SIG-M5 treated with dmso at 0.1 percent for 504 hours (cell line): ENCODE measurements around the gene RNU2-1.
A peak's percentile ranks its signal among the peaks of the same experiment; 100 is the strongest.
"Not testable (repeated sequence)": the region's sequence is repeated elsewhere in the genome, so short reads cannot be mapped to it uniquely, and the experiment has no call there.

Experiments used
- DNase-seq: peaks from one replicate; lab custom pipeline; 2025; ENCODE audit not compliant: unreplicated experiment; lab: John Stamatoyannopoulos, UW

Gene RNU2-1

DNA sequence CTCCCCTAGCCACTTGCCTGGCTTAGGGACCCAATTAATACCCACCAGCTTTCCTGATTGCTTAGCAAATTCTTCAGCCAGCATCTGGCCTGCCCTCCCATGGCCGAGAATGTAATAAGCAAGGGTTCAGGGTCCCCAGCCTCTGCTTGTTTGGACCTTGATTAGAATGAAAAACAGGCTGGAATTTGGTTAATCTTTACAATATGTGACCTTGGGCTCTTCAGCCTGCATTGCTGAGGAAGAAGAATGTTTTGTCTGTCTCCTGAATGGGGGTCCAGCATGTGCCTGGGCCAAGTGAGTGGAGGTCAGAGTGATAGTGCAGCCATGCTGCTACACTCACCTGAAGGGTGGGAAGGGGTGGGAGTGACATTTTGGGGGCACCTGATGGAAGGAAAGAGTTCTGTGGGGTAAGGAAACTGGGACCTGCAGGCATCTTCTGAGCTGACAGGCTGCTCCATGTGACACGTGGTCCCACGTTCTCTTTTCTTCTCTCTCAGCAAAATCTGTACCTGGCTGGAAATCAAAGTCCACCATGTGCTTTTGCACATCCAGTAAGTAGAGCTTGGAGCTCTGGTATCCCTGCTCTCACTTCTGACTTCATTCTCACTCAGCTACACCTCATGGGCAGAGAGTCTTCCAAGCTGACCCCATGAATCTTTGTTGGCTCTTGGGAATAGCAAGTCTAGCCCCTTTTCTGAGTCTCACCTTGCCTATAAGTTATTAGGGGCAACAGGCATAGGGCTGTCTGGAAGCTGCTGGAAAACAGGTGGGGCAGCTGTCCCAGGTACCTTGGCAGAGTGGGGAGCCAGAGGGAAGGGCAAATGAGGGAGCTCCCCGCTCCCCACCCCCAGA is 16.8 kb downstream of the RNU2-1 start:
- no peak for DNase-seq

DNA sequence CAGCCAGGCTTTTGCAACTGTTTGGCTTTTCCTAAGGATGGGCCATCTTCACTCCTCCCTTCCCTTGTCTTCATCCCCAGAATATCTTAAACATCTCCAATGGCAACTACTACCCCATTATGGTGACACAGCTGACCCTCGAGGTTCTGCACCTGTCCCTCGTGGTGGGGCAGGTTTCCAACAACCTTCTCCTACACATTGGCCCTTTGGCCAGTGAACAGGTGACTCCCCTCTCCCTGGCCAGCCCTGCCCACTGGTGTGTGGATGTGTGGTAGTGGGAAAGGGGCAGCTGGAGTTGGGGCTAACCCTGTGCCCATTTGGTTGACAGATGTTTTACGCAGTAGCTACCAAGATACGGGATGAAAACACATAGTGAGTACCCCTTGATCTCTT is 17.4 kb downstream of the RNU2-1 start:
- no peak for DNase-seq

DNA sequence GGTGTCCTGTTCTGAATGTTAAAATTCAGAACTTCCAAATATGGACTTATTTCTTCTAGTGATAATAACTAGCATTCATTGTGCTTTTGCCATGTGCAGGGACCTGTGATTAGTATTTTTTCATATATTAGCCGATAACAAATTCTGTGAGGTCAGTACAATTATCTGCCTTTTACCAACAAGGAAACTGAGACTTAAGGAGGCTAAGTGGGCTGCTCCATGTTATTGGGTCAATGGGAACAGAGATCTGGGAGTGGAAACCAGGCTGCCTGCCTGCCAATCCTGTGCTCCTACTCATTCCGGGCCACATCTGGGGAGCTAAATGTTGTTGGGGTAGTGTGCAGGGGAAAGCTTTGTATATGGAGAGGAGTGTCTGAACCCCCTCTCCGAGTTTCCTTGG is 18.4 kb downstream of the RNU2-1 start:
- DNase-seq = no peak

DNA sequence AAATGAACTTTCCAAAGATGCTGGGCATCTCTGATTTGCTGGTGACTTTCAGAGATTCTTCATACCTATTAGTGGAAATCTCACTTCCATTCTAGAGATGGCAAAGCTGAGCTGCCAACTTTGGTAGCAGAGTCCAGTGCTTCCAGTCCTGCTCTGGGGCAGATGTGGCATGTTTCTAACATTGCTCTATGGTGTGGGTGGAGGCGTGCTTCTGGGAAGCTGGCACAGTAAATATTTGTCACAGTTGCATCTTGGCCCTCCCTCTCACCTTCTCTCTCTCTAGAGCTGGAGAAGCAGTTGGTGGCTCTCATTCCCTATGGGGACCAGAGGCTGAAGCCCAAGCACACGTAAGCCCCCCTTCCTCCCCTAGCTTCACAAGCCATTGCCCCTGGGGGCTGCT is 20.2 kb downstream of the RNU2-1 start:
- no peak for DNase-seq

DNA sequence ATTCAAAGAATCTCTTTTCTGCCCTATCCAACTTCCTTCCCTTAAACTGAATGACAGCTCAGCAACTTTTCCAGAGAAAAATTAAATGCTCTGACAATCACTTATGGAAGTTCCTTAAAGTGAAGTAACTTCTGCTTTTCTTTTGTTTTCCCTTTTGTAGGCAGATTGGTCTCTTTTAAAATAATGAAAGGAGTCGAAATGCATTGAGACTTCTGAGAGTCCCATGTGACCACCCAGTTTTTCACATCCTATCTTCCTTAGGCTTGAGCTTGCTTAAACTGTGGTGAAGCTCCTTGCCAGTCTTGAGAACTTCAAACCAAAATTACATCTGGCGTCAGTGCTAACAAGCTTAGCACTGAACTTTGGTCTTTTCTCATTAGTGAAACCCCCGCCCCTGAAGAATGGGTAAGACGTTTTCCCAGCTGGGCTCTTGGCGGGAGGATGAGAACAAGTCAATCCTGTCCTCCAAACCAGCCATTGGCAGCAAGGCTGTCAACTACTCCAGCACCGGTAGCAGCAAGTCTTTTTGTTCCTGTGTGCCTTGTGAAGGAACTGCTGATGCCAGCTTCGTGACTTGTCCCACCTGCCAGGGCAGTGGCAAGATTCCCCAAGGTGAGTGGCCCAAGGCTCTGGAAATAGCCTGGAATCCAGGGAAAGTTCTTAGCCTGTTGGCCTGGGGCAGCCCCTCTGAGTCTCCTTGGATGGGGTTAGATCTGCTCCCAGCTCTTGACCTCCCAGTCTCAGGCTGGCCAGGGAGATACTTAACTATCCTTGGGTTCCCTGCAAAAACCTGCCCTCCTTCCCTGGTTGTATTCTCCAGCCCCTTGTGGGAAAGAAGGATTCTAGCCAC is 20.9 kb downstream of the RNU2-1 start:
- DNase-seq = peak; percentile 52

DNA sequence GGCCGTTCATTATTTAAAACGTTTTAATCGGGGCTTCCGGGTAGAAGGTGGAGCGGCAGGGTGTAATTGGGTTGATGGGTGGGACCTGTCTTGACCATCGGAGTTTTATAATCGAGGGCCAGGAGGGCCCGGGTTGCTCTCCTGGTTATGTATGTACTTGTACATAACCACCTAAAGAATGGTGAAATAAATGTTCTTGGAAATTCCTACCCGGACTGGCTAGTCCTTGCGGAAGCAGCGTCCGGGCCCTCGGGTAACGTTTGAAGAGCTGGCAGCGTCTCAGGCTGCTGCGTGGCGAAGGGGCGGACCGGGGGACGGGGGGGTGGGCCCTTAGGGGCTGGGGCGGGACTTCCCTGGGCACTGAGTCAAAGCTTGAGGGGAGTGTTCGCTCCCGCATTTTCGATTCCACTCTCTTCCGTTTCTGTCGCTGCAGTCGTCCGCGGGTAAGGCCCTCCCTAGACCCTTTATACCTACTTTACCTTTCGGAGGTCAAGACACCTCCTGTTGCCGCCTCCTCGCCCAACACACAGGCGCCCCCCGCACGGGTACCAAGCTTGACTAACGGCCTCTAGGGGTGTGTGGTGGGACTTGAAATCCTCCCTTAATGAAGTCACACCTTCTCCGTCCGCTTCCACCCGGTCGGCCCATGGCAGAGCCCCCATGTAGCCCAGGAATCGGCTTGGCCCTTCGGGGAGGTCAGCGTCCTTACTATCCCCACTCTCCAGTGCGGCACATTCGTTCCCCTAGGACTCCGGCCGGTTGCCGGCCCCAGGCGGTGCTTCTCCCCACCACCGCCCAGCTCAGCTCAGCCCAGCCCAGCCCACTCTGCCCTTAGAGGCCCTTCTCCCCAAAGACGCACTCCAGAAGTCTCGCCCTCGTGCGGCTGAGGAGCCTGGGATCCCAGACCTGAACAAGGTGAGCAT is 22.0 kb downstream of the RNU2-1 start, which contains the start of gene TMEM106A:
TSS of gene TMEM106A (plus strand) at position 396 of the 923 bp plus-strand sequence. CDS start 1,167 bp downstream, outside the sequence.
- DNase-seq = peak; percentile 88

DNA sequence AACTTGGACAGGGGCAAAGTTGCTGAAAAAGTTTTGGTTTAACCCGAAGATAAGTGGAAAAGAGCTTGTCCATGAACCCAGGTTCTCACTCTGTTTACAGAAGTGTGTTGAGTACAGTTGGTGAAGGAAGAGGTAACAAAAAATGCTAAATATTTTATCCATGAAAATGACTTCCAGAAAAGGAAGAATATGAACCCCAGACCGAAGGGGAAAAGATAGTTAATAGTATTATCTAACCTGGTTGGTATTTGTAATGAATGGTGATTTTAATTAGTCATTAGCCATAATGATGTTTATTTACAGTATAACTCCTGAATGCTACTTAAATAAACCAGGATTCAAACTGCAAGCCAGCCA is 22.7 kb downstream of the RNU2-1 start:
- no peak for DNase-seq

DNA sequence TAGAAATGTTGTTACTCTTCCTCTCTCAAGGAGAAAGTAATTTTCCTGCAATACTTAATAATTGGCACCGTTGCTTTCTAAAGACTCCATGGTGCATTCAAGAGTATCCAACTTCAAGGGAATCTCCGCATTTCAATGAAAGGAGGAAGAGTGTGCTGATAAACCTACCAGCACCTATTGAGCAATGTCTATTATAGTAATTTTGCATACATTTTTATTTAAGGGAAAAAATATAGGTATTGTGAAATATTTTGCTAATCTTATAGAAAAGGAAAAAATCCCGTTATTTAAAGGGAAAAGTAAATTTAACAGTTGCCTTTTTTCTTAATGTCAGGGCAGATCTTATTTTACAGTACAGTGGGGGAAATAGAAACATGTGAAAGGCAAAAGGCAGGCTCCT is 23.2 kb downstream of the RNU2-1 start:
- no peak for DNase-seq

DNA sequence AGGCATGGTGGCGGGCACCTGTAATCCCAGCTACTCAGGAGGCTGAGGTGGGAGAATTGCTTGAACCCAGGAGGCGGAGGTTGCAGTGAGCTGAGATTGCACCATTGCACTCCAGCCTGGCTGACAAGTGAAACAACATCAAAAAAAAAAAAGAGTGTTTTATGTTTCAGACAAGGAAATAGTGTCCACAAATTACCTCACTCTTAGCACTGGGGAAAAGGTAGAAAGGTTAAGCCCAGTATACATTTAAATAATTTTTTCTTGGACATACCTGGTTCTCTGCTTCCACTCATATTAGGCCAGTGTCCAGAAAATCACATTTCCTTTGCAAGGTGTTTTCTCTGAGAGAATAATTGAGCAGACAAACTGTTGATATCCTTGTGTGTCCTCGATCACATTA is 30.8 kb downstream of the RNU2-1 start:
- not testable (repeated sequence) for DNase-seq

DNA sequence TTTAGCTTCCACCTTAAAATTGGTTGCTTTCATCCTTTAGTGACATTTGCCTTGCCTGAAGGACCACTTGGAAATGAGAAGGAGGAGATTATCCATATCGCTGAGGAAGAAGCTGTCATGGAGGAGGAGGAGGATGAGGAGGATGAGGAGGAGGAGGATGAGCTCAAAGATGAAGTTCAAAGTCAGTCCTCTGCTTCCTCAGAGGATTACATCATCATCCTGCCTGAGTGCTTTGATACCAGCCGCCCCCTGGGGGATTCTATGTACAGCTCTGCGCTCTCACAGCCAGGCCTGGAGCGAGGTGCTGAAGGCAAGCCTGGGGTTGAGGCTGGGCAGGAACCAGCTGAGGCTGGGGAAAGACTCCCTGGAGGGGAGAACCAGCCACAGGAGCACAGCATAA is 33.6 kb downstream of the RNU2-1 start:
- DNase-seq = peak; percentile 15

DNA sequence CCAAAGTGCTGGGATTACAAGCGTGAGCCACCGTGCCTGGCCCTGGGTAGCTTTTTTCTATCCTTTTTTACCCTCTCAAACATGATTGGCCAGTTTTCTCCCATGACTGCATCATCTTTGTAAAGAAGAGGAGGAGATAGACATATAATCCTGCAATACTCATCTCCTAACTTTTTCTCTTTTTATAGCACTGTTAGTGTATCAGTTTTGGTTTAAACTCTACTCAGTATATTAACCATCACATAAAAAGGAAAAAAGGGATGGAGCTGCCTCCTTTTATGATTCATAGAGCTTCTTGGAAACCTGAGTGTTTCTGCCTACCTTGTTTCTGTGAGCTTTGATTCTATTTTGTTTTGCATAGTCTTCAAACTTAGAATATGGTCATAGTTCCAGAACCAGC is 34.1 kb downstream of the RNU2-1 start:
- no peak for DNase-seq

DNA sequence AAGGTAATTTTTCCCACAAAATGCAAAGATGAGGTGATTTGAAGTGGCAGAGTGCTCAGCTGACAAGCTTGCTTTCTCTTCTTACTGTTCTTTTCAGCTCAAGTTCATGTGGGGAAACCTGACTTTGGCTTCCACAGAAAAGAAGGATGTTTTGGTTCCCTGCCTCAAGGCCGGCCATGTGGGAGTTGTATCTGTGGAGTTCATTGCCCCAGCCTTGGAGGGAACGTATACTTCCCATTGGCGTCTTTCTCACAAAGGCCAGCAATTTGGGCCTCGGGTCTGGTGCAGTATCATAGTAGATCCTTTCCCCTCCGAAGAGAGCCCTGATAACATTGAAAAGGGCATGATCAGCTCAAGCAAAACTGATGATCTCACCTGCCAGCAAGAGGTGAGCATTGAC is 40.5 kb downstream of the RNU2-1 start:
- DNase-seq = no peak

DNA sequence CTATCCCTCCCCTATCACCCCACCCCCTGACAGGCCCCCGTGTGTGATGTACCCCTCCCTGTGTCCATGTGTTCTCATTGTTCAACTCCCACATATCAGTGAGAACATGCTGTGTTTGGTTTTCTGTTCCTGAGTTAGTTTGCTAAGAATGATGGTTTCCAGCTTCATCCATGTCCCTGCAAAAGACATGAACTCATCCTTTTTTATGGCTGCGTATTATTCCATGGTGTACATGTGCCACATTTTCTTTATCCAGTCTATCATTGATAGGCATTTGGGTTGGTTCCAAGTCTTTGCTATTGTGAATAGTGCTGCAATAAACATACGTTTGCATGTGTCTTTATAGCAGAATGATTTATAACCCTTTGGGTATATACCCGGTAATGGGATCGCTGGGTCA is 47.1 kb downstream of the RNU2-1 start:
- DNase-seq = not testable (repeated sequence)

DNA sequence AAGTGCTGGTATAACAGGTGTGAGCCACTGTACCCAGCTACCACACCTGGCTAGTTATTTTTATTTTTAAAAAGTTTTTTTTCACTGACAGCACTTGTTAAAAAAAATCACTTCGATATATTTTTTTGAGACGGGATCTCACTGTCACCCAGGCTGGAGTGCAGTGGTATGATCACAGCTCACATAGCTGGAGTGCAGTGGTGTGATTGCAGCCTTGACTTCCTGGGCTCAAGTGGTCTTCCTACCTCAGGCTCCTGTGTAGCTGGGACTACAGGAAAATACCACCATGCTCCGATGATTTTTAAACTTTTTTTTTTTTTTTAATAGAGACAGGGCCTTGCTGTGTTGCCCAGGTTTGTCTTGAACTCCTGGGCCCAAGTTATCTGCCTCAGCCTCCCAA is 49.9 kb downstream of the RNU2-1 start:
- no peak for DNase-seq
